Stomach (tissue), 9 donors: ENCODE data around the gene B2M. TPM values are rescaled to one million over a fixed set of nuclear protein-coding genes. Genes with fewer than 3 reads are reported as not detected.
A peak's percentile ranks its signal among the peaks of the same experiment; 100 is the strongest.
"Not testable (repeated sequence)": the region's sequence is repeated elsewhere in the genome, so short reads cannot be mapped to it uniquely, and the experiment has no call there.

Experiments used
- DNase-seq, 2 donors: peaks; one replicate each; pipeline versions ENCODE4 v3.0.0 to v3.0.0-alpha.2; 2013 to 2019
- H3K27ac ChIP-seq, 5 donors: fragments of 200-600 bp in 4 of 5; sonication (generic) in 4 of 5; one replicate each; pipeline ENCODE4 v1.5.1; 2013 to 2019; ENCODE audit warnings: mild to moderate bottlenecking in 1 of 5, moderate library complexity in 1 of 5
- H3K27me3 ChIP-seq, 3 donors: fragments of 200-600 bp; sonication (generic); one replicate each; pipeline ENCODE4 v1.5.1; 2017 to 2019; ENCODE audit warnings: mixed run types in 1 of 3
- H3K36me3 ChIP-seq, 4 donors: fragments of 200-600 bp; sonication (generic); 1 replicate in 3 of 4; 2 replicates in 1 of 4; pipeline ENCODE4 v1.5.1; 2016 to 2019
- H3K4me1 ChIP-seq, 4 donors: fragments of 200-600 bp; sonication (generic); one replicate each; pipeline ENCODE4 v1.5.1; 2016 to 2019
- H3K4me3 ChIP-seq, 4 donors: fragments of 200-600 bp; sonication (generic) in 3 of 4; one replicate each; pipeline ENCODE4 v1.5.1; 2016 to 2019; ENCODE audit warnings: mild to moderate bottlenecking in 1 of 4
- H3K9me3 ChIP-seq, 4 donors: fragments of 200-600 bp; sonication (generic); one replicate each; pipeline ENCODE4 v1.5.1; 2016 to 2019
- CTCF ChIP-seq, 7 experiments: fragments of 450-650 bp in 4 of 7; fragments of 200-600 bp in 3 of 7; sonication (generic) in 3 of 7; IDR thresholded peaks; one replicate each; pipeline ENCODE4 v1.5.1; 2016 to 2019; ENCODE audit warnings: antibody characterized with exemption in 7 of 7, control low read depth in 2 of 7, mild to moderate bottlenecking in 1 of 7
- EP300 ChIP-seq: sonication (generic); formaldehyde crosslinking; IDR thresholded peaks from one replicate; pipeline ENCODE4 v1.6.1; 2017; ENCODE audit warnings: antibody characterized with exemption
- POLR2A ChIP-seq, 4 donors: fragments of 450-650 bp; IDR thresholded peaks; one replicate each; pipeline ENCODE4 v1.6.1; 2016; ENCODE audit warnings: antibody characterized with exemption in 4 of 4, control low read depth in 2 of 4, mild to moderate bottlenecking in 1 of 4, moderate library complexity in 1 of 4
- POLR2AphosphoS5 ChIP-seq, 3 donors: sonication (generic); formaldehyde crosslinking; IDR thresholded peaks; one replicate each; pipeline ENCODE4 v1.6.1; 2016; ENCODE audit warnings: antibody characterized with exemption in 3 of 3
- WGBS, 5 donors: extraction: QIAGEN DNeasy Blood & Tissue Kit in 3 of 5; methylation state at CpG; one replicate each; pipeline versions ENCODE4 v1.1.5 to v1.1.7; 2013 to 2018; 5-methylcytosine and 5-hydroxymethylcytosine counted together
- intact Hi-C: fragments of 100-400 bp; cut with DNase I; formaldehyde crosslinking; loops from one replicate; pipeline ENCODE4 v1.15.1; 2023; ENCODE audit warnings: low total_unique reads
- polyA plus RNA-seq, 3 donors: library from polyadenylated mRNA; stranded (reverse); fragments of 200-250 nt; gene quantifications; one replicate each; pipeline ENCODE4 v1.2.3, GENCODE V29; 2013
- total RNA-seq, 5 donors: library from RNA; depleted of rRNA; stranded (reverse); fragments of >200 nt; gene quantifications; one replicate each; pipeline versions ENCODE4 v1.1.0 to v1.2.3, GENCODE V29; 2014 to 2016
- donor health status: healthy with polysubstance abuse.
- donor health status: Bipolar disorder and iron deficiency.
- donor health status: healthy.

The B2M gene
- total and polyA plus RNA-seq, 8 donors, result 815 to 3,849 (median 1,903) TPM

- peaks cover 4 to 60% (median 34%) of the 10 kb centered on the region in 4 donors for H3K4me1 ChIP-seq
- no peak overlapping the region for H3K4me3 ChIP-seq
- peaks cover 30 to 55% (median 51%) of the 10 kb centered on the region in 4 donors for H3K36me3 ChIP-seq
- WGBS, 5 donors, result 83 to 88% (median 84%) methylated on average over 8 of the region's 8 CpGs
- DNase-seq, result no peak
- TF ChIP-seq CTCF (IDR thresholded peaks at IDR 0.05) (no peak), POLR2A (IDR thresholded peaks at IDR 0.05) (no peak), EP300 (no peak), POLR2AphosphoS5 (IDR thresholded peaks at IDR 0.05) (no peak)
- H3K27ac ChIP-seq, result peak overlapping the region in 3 of 5 donors; percentile 20 to 71 (median 49)
- H3K27me3 ChIP-seq, result no peaks in the 10 kb centered on the region
- no peaks in the 10 kb centered on the region for H3K9me3 ChIP-seq
- intact Hi-C loops, result no loop called here
Observed at GRCh38 chr15:44718927-44719292, 7.6 kb downstream of the B2M start.

- intact Hi-C loops, result no loop called here
- H3K4me1 ChIP-seq, result peaks cover 0 to 55% (median 29%) of the 10 kb centered on the region in 4 donors
- TF ChIP-seq POLR2A (IDR thresholded peaks at IDR 0.05), result no peak
- peak in 1 of 3 donors; percentile 2 for TF ChIP-seq POLR2AphosphoS5 (IDR thresholded peaks at IDR 0.05)
- 59 to 73% (median 63%) methylated on average over 4 of the region's 4 CpGs for WGBS, 5 donors
- no peaks in the 10 kb centered on the region for H3K9me3 ChIP-seq
- no peak overlapping the region for H3K4me3 ChIP-seq
- H3K36me3 ChIP-seq, result peaks cover 30 to 53% (median 48%) of the 10 kb centered on the region in 4 donors
- peak in 1 of 2 donors; percentile 62 for DNase-seq
- no peaks in the 10 kb centered on the region for H3K27me3 ChIP-seq
- peak overlapping the region in 3 of 5 donors; percentile 20 to 71 (median 49) for H3K27ac ChIP-seq
Observed at GRCh38 chr15:44719293-44719999, 8.1 kb downstream of the B2M start.

- Histone ChIP-seq H3K4me1 (peaks cover 0 to 52% (median 24%) of the 10 kb centered on the region in 4 donors), H3K27ac (peak overlapping the region in 3 of 5 donors; percentile 20 to 71 (median 49)), H3K36me3 (peaks cover 30 to 47% (median 44%) of the 10 kb centered on the region in 4 donors)
- H3K9me3 ChIP-seq, H3K4me3 ChIP-seq, intact Hi-C loops, H3K27me3 ChIP-seq, DNase-seq: not testable (repeated sequence)
- peak in 1 of 3 donors; percentile 26 for TF ChIP-seq POLR2AphosphoS5 (IDR thresholded peaks at IDR 0.05)
- 80 to 87% (median 84%) methylated on average over 8 of the region's 8 CpGs for WGBS, 5 donors
Observed at GRCh38 chr15:44720000-44720435, 8.7 kb downstream of the B2M start.

GRCh38 chr15:44720460-44721176 lies 9.3 kb downstream of the B2M start:
- WGBS, 5 donors, result 73 to 77% (median 76%) methylated on average over 4 of the region's 4 CpGs
- H3K4me1 ChIP-seq, result peaks cover 0 to 52% (median 22%) of the 10 kb centered on the region in 4 donors
- peaks cover 27 to 41% (median 38%) of the 10 kb centered on the region in 4 donors for H3K36me3 ChIP-seq
- H3K27me3 ChIP-seq, result no peaks in the 10 kb centered on the region
- H3K9me3 ChIP-seq, result no peaks in the 10 kb centered on the region
- TF ChIP-seq POLR2AphosphoS5 (IDR thresholded peaks at IDR 0.05) (peak in 1 of 3 donors; percentile 11), CTCF (IDR thresholded peaks at IDR 0.05) (no peak)
- no peak overlapping the region for H3K4me3 ChIP-seq
- intact Hi-C loops, result no loop called here
- DNase-seq, result no peak
- peak overlapping the region in 2 of 5 donors; percentile 49 to 71 for H3K27ac ChIP-seq

GRCh38 chr15:44722011-44722410 lies 10.7 kb downstream of the B2M start:
- Histone ChIP-seq H3K4me1 (peaks cover 3 to 52% (median 19%) of the 10 kb centered on the region in 4 donors), H3K27ac (peak overlapping the region in 1 of 5 donors; percentile 22), H3K36me3 (peaks cover 13 to 27% (median 24%) of the 10 kb centered on the region in 4 donors), H3K27me3 (no peaks in the 10 kb centered on the region), H3K9me3 (no peaks in the 10 kb centered on the region), H3K4me3 (no peak overlapping the region)
- DNase-seq, result no peak
- TF ChIP-seq POLR2A (IDR thresholded peaks at IDR 0.05) (no peak), EP300 (no peak), POLR2AphosphoS5 (IDR thresholded peaks at IDR 0.05) (no peak), CTCF (IDR thresholded peaks at IDR 0.05) (no peak)
- 76 to 94% (median 87%) methylated on average over 2 of the region's 2 CpGs for WGBS, 5 donors
- intact Hi-C loops, result no loop called here
